ENCODE measurements around the gene DRC7.

DRC7 gene

GRCh38 chr16:57694725-57695679 is at the start of gene DRC7:
TSS of gene DRC7 (plus strand) at chr16:57694806. CDS start at chr16:57697950, 3,144 bp downstream.
- DNase-seq (ENCODE audit: low read depth in 2 of 2) = peak in 1 of 2 donors; percentile 10

- no peak for DNase-seq (ENCODE audit: low read depth in 2 of 2)
Observed at GRCh38 chr16:57645169-57645568, 49.4 kb upstream of the DRC7 start.

GRCh38 chr16:57645691-57646387 is 48.8 kb upstream of the DRC7 start:
- DNase-seq (ENCODE audit: low read depth in 2 of 2) = no peak

- no peak for DNase-seq (ENCODE audit: low read depth in 2 of 2)
Observed at GRCh38 chr16:57646388-57647039, 48.1 kb upstream of the DRC7 start.

GRCh38 chr16:57647136-57647875 is 47.3 kb upstream of the DRC7 start:
- DNase-seq (ENCODE audit: low read depth in 2 of 2) = no peak

- no peak for DNase-seq (ENCODE audit: low read depth in 2 of 2)
Observed at GRCh38 chr16:57648125-57648524, 46.5 kb upstream of the DRC7 start.

GRCh38 chr16:57648581-57649442 is 45.8 kb upstream of the DRC7 start:
- DNase-seq (ENCODE audit: low read depth in 2 of 2) = peak; percentile 78 to 82

GRCh38 chr16:57649443-57649751 is 45.2 kb upstream of the DRC7 start:
- DNase-seq (ENCODE audit: low read depth in 2 of 2) = no peak

GRCh38 chr16:57649846-57650245 is 44.8 kb upstream of the DRC7 start:
- DNase-seq (ENCODE audit: low read depth in 2 of 2) = no peak

- no peak for DNase-seq (ENCODE audit: low read depth in 2 of 2)
Observed at GRCh38 chr16:57651344-57652333, 43.0 kb upstream of the DRC7 start.

GRCh38 chr16:57652695-57653471 is 41.7 kb upstream of the DRC7 start:
- DNase-seq (ENCODE audit: low read depth in 2 of 2) = no peak

- no peak for DNase-seq (ENCODE audit: low read depth in 2 of 2)
Observed at GRCh38 chr16:57653936-57654335, 40.7 kb upstream of the DRC7 start.

GRCh38 chr16:57656342-57656955 is 38.2 kb upstream of the DRC7 start:
- DNase-seq (ENCODE audit: low read depth in 2 of 2) = no peak

GRCh38 chr16:57657228-57657627 is 37.4 kb upstream of the DRC7 start:
- DNase-seq (ENCODE audit: low read depth in 2 of 2) = no peak

GRCh38 chr16:57658130-57658877 is 36.3 kb upstream of the DRC7 start:
- DNase-seq (ENCODE audit: low read depth in 2 of 2) = no peak

GRCh38 chr16:57658878-57659674 is 35.5 kb upstream of the DRC7 start:
- DNase-seq (ENCODE audit: low read depth in 2 of 2) = no peak

All from stimulated activated CD8-positive, alpha-beta memory T cell treated with anti-CD3 and anti-CD28 coated beads, Interleukin-2, amount 100 ng/mL, for 48 hours (primary cell).